Nephron progenitor cell (in vitro differentiated cells): ENCODE results near the gene BCL11B.
"Not testable (repeated sequence)": the region's sequence is repeated elsewhere in the genome, so short reads cannot be mapped to it uniquely, and the experiment has no call there.

Source experiments
- DNase-seq: peaks from one replicate; pipeline ENCODE4 v3.0.0; 2021
- H3K27ac Mint-ChIP-seq: 2 replicates; pipeline ENCODE4 v1.8.0; 2021; ENCODE audit warnings: mild to moderate bottlenecking, moderate library complexity, mixed read lengths
- H3K27me3 Mint-ChIP-seq: 2 replicates; pipeline ENCODE4 v1.8.0; 2021; ENCODE audit warnings: mild to moderate bottlenecking, low read depth, mixed read lengths; ENCODE audit not compliant: poor library complexity
- H3K36me3 Mint-ChIP-seq: 2 replicates; pipeline ENCODE4 v1.8.0; 2021; ENCODE audit warnings: low read depth, mixed read lengths
- H3K4me1 Mint-ChIP-seq: 2 replicates; pipeline ENCODE4 v1.8.0; 2021; ENCODE audit warnings: mixed read lengths
- H3K4me3 Mint-ChIP-seq: 2 replicates; pipeline ENCODE4 v1.8.0; 2021; ENCODE audit warnings: mild to moderate bottlenecking, moderate library complexity, mixed read lengths
- H3K9me3 Mint-ChIP-seq: 2 replicates; pipeline ENCODE4 v1.8.0; 2021; ENCODE audit warnings: mild to moderate bottlenecking, moderate library complexity, mixed read lengths
- CTCF ChIP-seq: fragments of 200-600 bp; sonication (generic); IDR thresholded peaks from 2 replicates; pipeline ENCODE4 v1.5.0; 2021; ENCODE audit warnings: antibody characterized with exemption

BCL11B gene

GRCh38 chr14:99186956-99187690, 84.9 kb downstream of the BCL11B start:
- no peak for DNase-seq
- Mint-ChIP-seq H3K27me3 (peaks cover 13% of the 10 kb centered on the region), H3K36me3 (no peaks in the 10 kb centered on the region), H3K27ac (peak overlapping the region; percentile 62), H3K9me3 (no peaks in the 10 kb centered on the region), H3K4me1 (peaks cover 33% of the 10 kb centered on the region), H3K4me3 (no peak overlapping the region)
- no peak for TF ChIP-seq CTCF

- not testable (repeated sequence) for DNase-seq, H3K9me3 Mint-ChIP-seq, H3K4me3 Mint-ChIP-seq, H3K27ac Mint-ChIP-seq, H3K36me3 Mint-ChIP-seq
- Mint-ChIP-seq H3K4me1 (peaks cover 27% of the 10 kb centered on the region), H3K27me3 (peaks cover 13% of the 10 kb centered on the region)
Observed at GRCh38 chr14:99186336-99186735, 85.7 kb downstream of the BCL11B start.

GRCh38 chr14:99185436-99186068, 86.4 kb downstream of the BCL11B start:
- Mint-ChIP-seq H3K27ac (no peak overlapping the region), H3K4me3 (no peak overlapping the region), H3K36me3 (no peaks in the 10 kb centered on the region), H3K4me1 (peaks cover 27% of the 10 kb centered on the region), H3K27me3 (peaks cover 9% of the 10 kb centered on the region), H3K9me3 (no peaks in the 10 kb centered on the region)
- no peak for DNase-seq
- no peak for TF ChIP-seq CTCF

- no peak overlapping the region for H3K27ac Mint-ChIP-seq
- H3K27me3 Mint-ChIP-seq: peaks cover 9% of the 10 kb centered on the region
- H3K36me3 Mint-ChIP-seq: no peaks in the 10 kb centered on the region
- DNase-seq: no peak
- no peaks in the 10 kb centered on the region for H3K9me3 Mint-ChIP-seq
- peaks cover 29% of the 10 kb centered on the region for H3K4me1 Mint-ChIP-seq
- H3K4me3 Mint-ChIP-seq: no peak overlapping the region
- TF ChIP-seq CTCF: no peak
Observed at GRCh38 chr14:99183716-99184115, 88.3 kb downstream of the BCL11B start.

GRCh38 chr14:99183311-99183710, 88.7 kb downstream of the BCL11B start:
- no peak overlapping the region for H3K27ac Mint-ChIP-seq
- H3K4me1 Mint-ChIP-seq: peaks cover 32% of the 10 kb centered on the region
- peaks cover 9% of the 10 kb centered on the region for H3K27me3 Mint-ChIP-seq
- H3K36me3 Mint-ChIP-seq: no peaks in the 10 kb centered on the region
- TF ChIP-seq CTCF: no peak
- H3K4me3 Mint-ChIP-seq: no peak overlapping the region
- H3K9me3 Mint-ChIP-seq: no peaks in the 10 kb centered on the region
- no peak for DNase-seq

- peaks cover 5% of the 10 kb centered on the region for H3K27me3 Mint-ChIP-seq
- H3K36me3 Mint-ChIP-seq: no peaks in the 10 kb centered on the region
- H3K4me3 Mint-ChIP-seq: no peak overlapping the region
- no peak for TF ChIP-seq CTCF
- H3K4me1 Mint-ChIP-seq: peaks cover 28% of the 10 kb centered on the region
- no peaks in the 10 kb centered on the region for H3K9me3 Mint-ChIP-seq
- no peak for DNase-seq
- no peak overlapping the region for H3K27ac Mint-ChIP-seq
Observed at GRCh38 chr14:99182548-99183250, 89.3 kb downstream of the BCL11B start.
